ENCODE data around the gene WNT16.

Gene WNT16

GRCh38 chr7:121329191-121330052 is 622 bp downstream of the WNT16 start:
- TF ChIP-seq GATA2 (IDR thresholded peaks at IDR 0.05; ENCODE audit: low read depth, low read length) (no peak), GATA3 (IDR thresholded peaks at IDR 0.05; ENCODE audit: low read depth, low read length) (no peak)

- TF ChIP-seq GATA2 (IDR thresholded peaks at IDR 0.05; ENCODE audit: low read depth, low read length) (no peak), GATA3 (IDR thresholded peaks at IDR 0.05; ENCODE audit: low read depth, low read length) (no peak)
Measured at GRCh38 chr7:121330053-121330833, 1.4 kb downstream of the WNT16 start.

GRCh38 chr7:121331048-121331447 is 2.2 kb downstream of the WNT16 start:
- TF ChIP-seq GATA3 (IDR thresholded peaks at IDR 0.05; ENCODE audit: low read depth, low read length) (no peak), GATA2 (IDR thresholded peaks at IDR 0.05; ENCODE audit: low read depth, low read length) (no peak)

GRCh38 chr7:121331574-121331973 is 2.8 kb downstream of the WNT16 start:
- no peak for TF ChIP-seq GATA2 (IDR thresholded peaks at IDR 0.05; ENCODE audit: low read depth, low read length)
- no peak for TF ChIP-seq GATA3 (IDR thresholded peaks at IDR 0.05; ENCODE audit: low read depth, low read length)

GRCh38 chr7:121334376-121334775 is 5.6 kb downstream of the WNT16 start:
- TF ChIP-seq GATA3 (IDR thresholded peaks at IDR 0.05; ENCODE audit: low read depth, low read length) (no peak), GATA2 (IDR thresholded peaks at IDR 0.05; ENCODE audit: low read depth, low read length) (no peak)

GRCh38 chr7:121334875-121335648 is 6.3 kb downstream of the WNT16 start:
- TF ChIP-seq GATA3 (IDR thresholded peaks at IDR 0.05; ENCODE audit: low read depth, low read length) (no peak), GATA2 (IDR thresholded peaks at IDR 0.05; ENCODE audit: low read depth, low read length) (no peak)

- TF ChIP-seq GATA2 (IDR thresholded peaks at IDR 0.05; ENCODE audit: low read depth, low read length) (no peak), GATA3 (IDR thresholded peaks at IDR 0.05; ENCODE audit: low read depth, low read length) (no peak)
Measured at GRCh38 chr7:121336579-121336978, 7.8 kb downstream of the WNT16 start.

- TF ChIP-seq GATA2 (IDR thresholded peaks at IDR 0.05; ENCODE audit: low read depth, low read length): no peak
- TF ChIP-seq GATA3 (IDR thresholded peaks at IDR 0.05; ENCODE audit: low read depth, low read length): no peak
Measured at GRCh38 chr7:121337398-121337797, 8.6 kb downstream of the WNT16 start.

GRCh38 chr7:121339082-121339481 is 10.3 kb downstream of the WNT16 start:
- TF ChIP-seq GATA2 (IDR thresholded peaks at IDR 0.05; ENCODE audit: low read depth, low read length) (no peak), GATA3 (IDR thresholded peaks at IDR 0.05; ENCODE audit: low read depth, low read length) (no peak)

- no peak for TF ChIP-seq GATA3 (IDR thresholded peaks at IDR 0.05; ENCODE audit: low read depth, low read length)
- TF ChIP-seq GATA2 (IDR thresholded peaks at IDR 0.05; ENCODE audit: low read depth, low read length): no peak
Measured at GRCh38 chr7:121341933-121342332, 13.1 kb downstream of the WNT16 start.

GRCh38 chr7:121342631-121343030 is 13.8 kb downstream of the WNT16 start:
- TF ChIP-seq GATA3 (IDR thresholded peaks at IDR 0.05; ENCODE audit: low read depth, low read length) (no peak), GATA2 (IDR thresholded peaks at IDR 0.05; ENCODE audit: low read depth, low read length) (no peak)

- TF ChIP-seq GATA2 (IDR thresholded peaks at IDR 0.05; ENCODE audit: low read depth, low read length): no peak
- no peak for TF ChIP-seq GATA3 (IDR thresholded peaks at IDR 0.05; ENCODE audit: low read depth, low read length)
Measured at GRCh38 chr7:121343302-121343701, 14.5 kb downstream of the WNT16 start.

- no peak for TF ChIP-seq GATA2 (IDR thresholded peaks at IDR 0.05; ENCODE audit: low read depth, low read length)
- no peak for TF ChIP-seq GATA3 (IDR thresholded peaks at IDR 0.05; ENCODE audit: low read depth, low read length)
Measured at GRCh38 chr7:121344093-121344492, 15.3 kb downstream of the WNT16 start.

GRCh38 chr7:121344497-121344896 is 15.7 kb downstream of the WNT16 start:
- TF ChIP-seq GATA2 (IDR thresholded peaks at IDR 0.05; ENCODE audit: low read depth, low read length): no peak
- TF ChIP-seq GATA3 (IDR thresholded peaks at IDR 0.05; ENCODE audit: low read depth, low read length): no peak
